SK-N-SH (cell line): Measurements from ENCODE around the gene DMGDH.

Source experiments
- CHD2 ChIP-seq: fragments of 150-350 bp; IDR thresholded peaks from 2 replicates; pipeline ENCODE4 v1.6.1; 2018; ENCODE audit warnings: low read length; ENCODE audit not compliant: partially characterized antibody
- CTCF ChIP-seq: fragments of 200-600 bp; sonication (generic); IDR thresholded peaks from 2 replicates; pipeline ENCODE4 v1.6.1; 2017; ENCODE audit warnings: antibody characterized with exemption, mild to moderate bottlenecking, moderate library complexity
- MXI1 ChIP-seq: IDR thresholded peaks from 2 replicates; pipeline ENCODE4 v1.6.1; 2012; ENCODE audit warnings: mild to moderate bottlenecking, low read depth, low read length, improper control_type of control experiment
- NFIC ChIP-seq: IDR thresholded peaks from 2 replicates; pipeline ENCODE4 v1.4.0; 2012; ENCODE audit warnings: borderline replicate concordance
- RCOR1 ChIP-seq: fragments of 150-350 bp; IDR thresholded peaks from 2 replicates; pipeline ENCODE4 v1.6.1; 2017; ENCODE audit warnings: antibody characterized with exemption, low read length
- RFX5 ChIP-seq: IDR thresholded peaks from 2 replicates; pipeline ENCODE4 v1.6.1; 2012; ENCODE audit warnings: mild to moderate bottlenecking, improper control_type of control experiment, low read length
- TAF1 ChIP-seq: IDR thresholded peaks from 2 replicates; pipeline ENCODE4 v1.6.1; 2012; ENCODE audit warnings: low read depth, mild to moderate bottlenecking, low read length, moderate library complexity, borderline replicate concordance
- TCF12 ChIP-seq: IDR thresholded peaks from 2 replicates; pipeline ENCODE4 v1.4.0; 2012
- TEAD4 ChIP-seq: IDR thresholded peaks from 2 replicates; pipeline ENCODE4 v1.4.0; 2012; ENCODE audit warnings: mild to moderate bottlenecking, borderline replicate concordance; ENCODE audit not compliant: insufficient read depth

- TF ChIP-seq TEAD4 = no peak
- no peak for TF ChIP-seq CTCF
- TF ChIP-seq TCF12 = no peak
- no peak for TF ChIP-seq TAF1
- TF ChIP-seq MXI1 = no peak
- no peak for TF ChIP-seq RCOR1
- no peak for TF ChIP-seq NFIC
- no peak for TF ChIP-seq RFX5
- TF ChIP-seq CHD2 = no peak
Observed at GRCh38 chr5:79059674-79060073, 9.8 kb downstream of the DMGDH start.
